H7 (cell line): ENCODE results near the gene IGFBP5. TPM values are rescaled to one million over a fixed set of nuclear protein-coding genes. Genes with fewer than 3 reads are reported as not detected.

Source experiments
- DNase-seq: peaks from one replicate; pipeline ENCODE4 v3.0.0; 2012
- H3K27me3 ChIP-seq: 2 replicates; pipeline ENCODE4 v1.6.0; 2011; ENCODE audit warnings: mild to moderate bottlenecking, low read length; ENCODE audit not compliant: control insufficient read depth, insufficient read depth
- H3K36me3 ChIP-seq: replicated peaks from 2 replicates; pipeline ENCODE4 v1.5.1; 2011; ENCODE audit warnings: low read length; ENCODE audit not compliant: control insufficient read depth, insufficient read depth
- H3K4me3 ChIP-seq: 2 replicates; pipeline ENCODE4 v1.5.1; 2011; ENCODE audit warnings: low read depth, mild to moderate bottlenecking, control low read depth, low read length, moderate library complexity; ENCODE audit not compliant: insufficient read depth
- total RNA-seq: library from RNA; depleted of rRNA; stranded (reverse); fragments of >200 nt; shearing (Covaris generic); gene quantifications from 2 replicates; pipeline ENCODE4 v1.2.3, GENCODE V29; 2014; rRNA removed

Gene IGFBP5, protein sequence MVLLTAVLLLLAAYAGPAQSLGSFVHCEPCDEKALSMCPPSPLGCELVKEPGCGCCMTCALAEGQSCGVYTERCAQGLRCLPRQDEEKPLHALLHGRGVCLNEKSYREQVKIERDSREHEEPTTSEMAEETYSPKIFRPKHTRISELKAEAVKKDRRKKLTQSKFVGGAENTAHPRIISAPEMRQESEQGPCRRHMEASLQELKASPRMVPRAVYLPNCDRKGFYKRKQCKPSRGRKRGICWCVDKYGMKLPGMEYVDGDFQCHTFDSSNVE
- total RNA-seq, result 2.9 and 10.2 TPM in 2 replicates

- peak; percentile 79 for DNase-seq
Measured at GRCh38 chr2:216695401-216695821, at the start of gene IGFBP5. Gene IGFBP5, minus strand, starts transcription at chr2:216695549. Its CDS starts 774 bp downstream, at chr2:216694775.

GRCh38 chr2:216743781-216744180, 48.4 kb upstream of the IGFBP5 start:
- no peak overlapping the region for H3K4me3 ChIP-seq
- DNase-seq, result no peak
- no peaks in the 10 kb centered on the region for H3K27me3 ChIP-seq
- no peaks in the 10 kb centered on the region for H3K36me3 ChIP-seq

More at GRCh38 chr2:216695401-216695821, at the start of gene IGFBP5:
- Histone ChIP-seq H3K27me3 (peaks cover 44% of the 10 kb centered on the region), H3K36me3 (no peaks in the 10 kb centered on the region), H3K4me3 (peak within 1 kb of the TSS; percentile 62)

DNA sequence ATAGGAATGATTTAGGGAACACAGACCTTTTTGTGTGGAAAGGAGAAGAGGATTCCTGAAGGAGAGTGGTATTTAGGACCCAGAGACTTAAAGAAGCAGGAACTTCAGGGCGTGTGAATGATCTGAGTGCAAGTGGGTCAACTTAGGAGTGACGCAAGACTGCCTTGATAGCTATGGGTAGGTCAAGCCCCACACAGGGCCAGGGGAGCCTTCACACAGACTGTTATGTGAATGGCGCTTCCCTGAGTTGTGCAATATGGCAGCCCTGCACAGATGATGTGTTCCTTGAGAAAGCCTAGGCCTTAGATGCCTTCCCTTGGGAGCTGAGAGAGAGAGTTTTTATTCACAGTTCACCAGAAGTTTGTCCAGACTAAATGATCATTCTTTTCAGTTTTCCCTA, 47.1 kb upstream of the IGFBP5 start:
- Histone ChIP-seq H3K27me3 (no peaks in the 10 kb centered on the region), H3K4me3 (no peak overlapping the region), H3K36me3 (no peaks in the 10 kb centered on the region)
- no peak for DNase-seq

GRCh38 chr2:216741223-216741593, 45.9 kb upstream of the IGFBP5 start:
- Histone ChIP-seq H3K36me3 (no peaks in the 10 kb centered on the region), H3K27me3 (no peaks in the 10 kb centered on the region), H3K4me3 (no peak overlapping the region)
- DNase-seq, result no peak

DNA sequence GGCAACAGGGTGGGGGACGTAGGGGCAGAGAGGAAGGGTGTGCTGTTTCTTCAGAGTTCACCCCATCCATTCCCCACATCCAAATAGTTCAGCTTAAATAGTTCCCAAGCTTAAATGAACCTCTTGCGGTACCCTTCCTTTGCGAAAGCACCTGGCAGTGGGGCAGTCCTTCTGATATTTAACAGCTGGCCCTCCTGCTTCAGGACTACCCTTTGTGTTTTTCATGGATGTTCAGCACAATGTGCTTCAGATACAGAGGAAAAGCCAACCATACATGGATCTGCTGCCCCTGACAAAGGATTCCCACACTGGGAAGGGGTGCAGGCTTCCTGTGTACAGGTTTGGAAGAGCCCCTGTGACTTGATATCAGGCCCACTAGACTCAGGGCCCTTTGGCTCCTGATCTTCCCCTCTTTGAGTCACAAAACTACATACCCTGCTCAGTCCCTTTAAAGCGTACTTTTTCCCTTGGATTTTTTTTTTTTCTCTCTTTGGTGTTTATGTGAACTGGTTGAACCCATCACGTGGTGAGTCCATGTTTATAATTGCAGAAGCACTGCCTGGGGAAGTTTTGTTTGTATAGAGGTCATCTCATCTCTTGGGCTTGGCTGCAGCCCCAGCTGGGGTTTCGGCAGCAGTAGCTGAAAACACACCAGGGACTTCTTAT, 45.3 kb upstream of the IGFBP5 start:
- no peaks in the 10 kb centered on the region for H3K36me3 ChIP-seq
- H3K27me3 ChIP-seq, result no peaks in the 10 kb centered on the region
- no peak for DNase-seq
- H3K4me3 ChIP-seq, result no peak overlapping the region

DNA sequence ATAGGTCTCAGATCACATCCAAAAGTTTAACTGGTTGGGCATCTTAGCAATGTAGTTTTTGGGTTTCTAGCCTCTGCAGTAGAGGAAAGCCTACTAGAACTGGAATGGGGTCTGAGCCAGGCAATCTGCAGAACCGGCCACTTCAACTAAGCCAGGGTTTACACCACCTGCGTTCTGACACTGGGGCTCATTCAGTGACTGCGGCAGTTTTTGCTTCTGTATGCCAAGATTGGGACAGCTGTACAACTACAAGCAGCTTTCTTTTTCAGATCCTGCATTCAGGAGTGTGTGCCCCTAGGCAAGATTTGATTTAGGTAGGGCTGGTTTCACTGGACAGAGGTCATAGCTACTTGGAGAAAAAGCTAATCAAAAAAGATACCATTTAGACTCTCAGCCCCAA, 43.7 kb upstream of the IGFBP5 start:
- H3K36me3 ChIP-seq, result no peaks in the 10 kb centered on the region

DNA sequence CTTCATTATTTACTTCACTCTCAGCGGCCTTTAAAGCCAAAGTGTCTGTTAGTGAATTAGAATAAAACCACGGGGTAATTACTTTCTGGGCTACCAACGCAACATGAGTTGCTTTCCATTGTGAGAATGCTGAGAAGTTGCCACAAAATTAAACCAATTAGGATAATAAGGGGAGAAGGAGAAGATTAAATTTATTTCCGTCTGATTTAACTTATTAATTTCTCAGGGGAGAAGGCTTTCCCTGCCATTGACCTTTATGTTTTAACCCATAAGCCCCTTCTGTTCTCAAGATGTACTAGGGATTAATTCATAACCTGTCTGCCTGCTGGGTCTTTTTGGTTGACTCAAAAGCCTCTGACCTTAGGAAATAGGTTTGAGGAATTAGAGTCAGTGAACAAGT, 42.3 kb upstream of the IGFBP5 start:
- no peak for DNase-seq
- Histone ChIP-seq H3K36me3 (no peaks in the 10 kb centered on the region), H3K27me3 (no peaks in the 10 kb centered on the region), H3K4me3 (no peak overlapping the region)

More for the DNA sequence above, 43.7 kb upstream of the IGFBP5 start:
- no peak for DNase-seq
- H3K4me3 ChIP-seq, result no peak overlapping the region
- H3K27me3 ChIP-seq, result no peaks in the 10 kb centered on the region

DNA sequence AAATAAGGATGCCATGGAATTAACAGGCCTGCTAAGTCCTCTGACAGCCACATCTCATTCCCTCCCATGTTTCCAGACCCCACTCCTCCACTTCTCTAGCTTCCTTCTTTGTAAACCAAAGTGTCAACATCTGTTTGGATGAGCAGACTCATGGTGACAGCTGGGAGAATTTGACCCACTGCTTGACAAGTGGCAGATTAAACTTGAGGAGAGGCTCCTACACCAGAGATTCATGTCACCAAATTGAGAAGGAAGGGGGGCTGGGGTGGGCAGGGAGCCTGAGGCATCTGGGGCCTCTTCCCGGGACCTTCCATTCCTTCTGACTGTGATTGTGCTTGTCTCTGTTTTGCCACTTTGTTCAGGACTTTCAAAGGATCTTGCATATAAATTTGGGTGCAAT, 41.0 kb upstream of the IGFBP5 start:
- no peaks in the 10 kb centered on the region for H3K27me3 ChIP-seq
- no peaks in the 10 kb centered on the region for H3K36me3 ChIP-seq
- DNase-seq, result no peak
- no peak overlapping the region for H3K4me3 ChIP-seq

GRCh38 chr2:216735668-216736067, 40.3 kb upstream of the IGFBP5 start:
- Histone ChIP-seq H3K4me3 (no peak overlapping the region), H3K27me3 (0 out of 2 replicates have a peak, but pooled peaks cover 1% of the 10 kb centered on the region), H3K36me3 (no peaks in the 10 kb centered on the region)
- DNase-seq, result no peak

DNA sequence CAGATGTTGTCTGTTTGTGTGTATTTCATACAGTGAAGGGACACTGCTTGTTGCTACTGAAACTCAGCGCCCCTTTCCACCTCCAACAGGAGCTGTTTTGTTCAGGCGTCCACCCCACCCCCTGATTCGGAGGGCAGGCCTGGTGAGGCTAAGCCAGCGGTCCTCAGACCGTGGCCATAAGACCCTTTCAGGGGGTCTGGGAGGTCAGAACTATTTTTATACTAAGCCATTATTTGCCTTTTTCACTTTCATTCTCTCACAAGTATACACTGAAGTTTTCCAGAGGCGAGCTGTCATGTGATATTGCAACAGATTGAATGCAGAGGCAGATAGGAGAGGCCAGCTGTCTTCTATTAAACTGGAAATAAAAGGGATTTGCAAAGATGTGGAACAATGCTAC, 39.7 kb upstream of the IGFBP5 start:
- no peaks in the 10 kb centered on the region for H3K36me3 ChIP-seq
- DNase-seq, result no peak

GRCh38 chr2:216733046-216733445, 37.7 kb upstream of the IGFBP5 start:
- Histone ChIP-seq H3K27me3 (0 out of 2 replicates have a peak, but pooled peaks cover 1% of the 10 kb centered on the region), H3K36me3 (no peaks in the 10 kb centered on the region), H3K4me3 (no peak overlapping the region)
- no peak for DNase-seq

More for the DNA sequence above, 39.7 kb upstream of the IGFBP5 start:
- H3K4me3 ChIP-seq, result no peak overlapping the region
- H3K27me3 ChIP-seq, result 0 out of 2 replicates have a peak, but pooled peaks cover 1% of the 10 kb centered on the region

GRCh38 chr2:216732334-216732733, 37.0 kb upstream of the IGFBP5 start:
- Histone ChIP-seq H3K4me3 (no peak overlapping the region), H3K36me3 (no peaks in the 10 kb centered on the region), H3K27me3 (0 out of 2 replicates have a peak, but pooled peaks cover 1% of the 10 kb centered on the region)
- DNase-seq, result peak; percentile 40

- no peak for DNase-seq
- H3K27me3 ChIP-seq, result 0 out of 2 replicates have a peak, but pooled peaks cover 1% of the 10 kb centered on the region
- H3K36me3 ChIP-seq, result no peaks in the 10 kb centered on the region
- no peak overlapping the region for H3K4me3 ChIP-seq
Measured at GRCh38 chr2:216731465-216731864, 36.1 kb upstream of the IGFBP5 start.

DNA sequence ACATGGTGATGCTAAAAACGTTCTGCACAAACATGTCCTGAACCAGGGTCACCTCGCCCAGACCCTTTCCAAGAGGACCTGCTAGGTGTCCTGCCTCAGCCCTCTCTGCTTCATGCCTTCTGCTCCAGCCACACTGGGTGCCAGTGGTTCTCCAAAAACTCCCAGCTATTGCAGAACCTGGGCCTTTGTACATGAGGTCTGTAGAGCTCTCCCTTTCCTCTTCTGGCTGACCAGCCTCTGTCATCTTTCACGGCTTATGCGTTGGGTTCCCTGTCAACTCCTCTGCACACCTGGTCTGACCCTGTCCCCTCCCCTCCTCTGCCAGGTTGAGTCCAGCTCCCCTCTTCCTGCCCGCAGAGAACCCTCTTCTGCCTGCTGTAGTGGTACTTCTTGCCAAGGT, 35.5 kb upstream of the IGFBP5 start:
- H3K27me3 ChIP-seq, result 0 out of 2 replicates have a peak, but pooled peaks cover 1% of the 10 kb centered on the region
- no peak for DNase-seq
- no peaks in the 10 kb centered on the region for H3K36me3 ChIP-seq
- H3K4me3 ChIP-seq, result no peak overlapping the region
